ENCODE measurements around the gene DOP1B. TPM values are rescaled to one million over a fixed set of nuclear protein-coding genes. Genes with fewer than 3 reads are reported as not detected.

DOP1B gene
- total and polyA plus RNA-seq, 10 of the 15 experiments (the other 5 are each of a cell fraction or from before 2014, with no cell fraction given), result 1.2 to 12.2 (median 4.3) TPM

DNA sequence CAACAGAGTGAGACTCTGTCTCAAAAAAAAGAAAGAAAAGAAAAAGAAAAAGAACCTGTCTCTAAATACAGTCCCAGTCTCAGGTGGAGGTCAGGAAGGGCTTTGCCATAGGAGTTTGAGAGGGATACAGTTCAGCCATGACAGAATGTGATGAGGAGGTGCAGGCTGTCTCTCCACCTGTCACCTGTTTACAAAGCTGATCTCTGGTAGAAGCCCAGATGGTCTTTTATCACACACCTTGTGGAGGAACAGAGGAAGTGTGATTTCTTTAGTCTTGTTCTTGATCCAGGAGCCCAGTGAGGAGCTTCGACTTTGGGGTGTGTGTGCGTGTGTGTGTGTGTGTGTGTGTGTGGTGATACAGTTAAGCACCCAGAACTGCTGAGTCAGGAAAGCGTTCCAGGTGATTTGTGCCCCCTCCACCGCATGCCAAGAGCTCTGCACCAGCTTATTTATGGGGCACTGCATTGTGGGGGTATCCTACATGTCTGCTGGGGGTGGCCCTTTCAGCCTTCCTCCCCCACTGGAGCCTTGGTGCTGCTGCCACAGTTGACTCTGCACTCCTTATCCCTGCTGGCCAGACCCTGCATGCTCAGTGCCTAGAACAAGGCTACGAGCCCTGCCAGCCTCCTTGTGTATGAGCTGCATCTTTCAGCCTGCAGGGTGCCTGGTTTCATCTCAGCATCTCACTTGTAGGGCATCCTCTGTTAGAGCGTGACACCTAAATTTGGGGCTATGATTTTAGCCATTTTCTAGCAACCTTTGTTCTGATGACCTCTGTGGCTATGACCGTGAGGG, 19.3 kb downstream of the DOP1B start (continued):
- TF ChIP-seq BCL11A (IDR thresholded peaks at IDR 0.05; ENCODE audit: low read depth, low read length) (no peak), SIN3A (IDR thresholded peaks at IDR 0.05; ENCODE audit: low read depth, low read length) (no peak), SMAD5 (IDR thresholded peaks at IDR 0.05; ENCODE audit: low read depth) (no peak)

DNA sequence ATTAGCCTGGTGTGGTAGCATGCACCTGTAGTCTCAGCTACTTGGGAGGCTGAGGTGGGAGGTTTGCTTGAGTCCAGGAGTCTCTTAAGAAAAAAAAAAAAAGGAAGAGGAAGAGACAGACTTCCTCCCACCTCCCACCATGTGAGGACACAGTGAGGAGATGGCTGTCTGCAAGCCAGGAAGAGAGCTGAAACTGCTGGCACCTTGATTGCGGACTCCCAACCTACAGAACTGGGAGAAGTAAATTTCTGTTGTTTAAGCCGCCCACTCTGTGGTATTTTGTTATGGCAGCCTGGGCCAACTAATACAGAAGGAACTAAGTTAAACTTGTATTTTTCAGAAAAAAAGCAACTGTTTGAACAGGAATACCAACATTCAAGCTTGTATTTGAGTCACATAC, 21.7 kb downstream of the DOP1B start:
- ATAC-seq (no peak), DNase-seq (ENCODE audit: low read depth, low spot score) (no peak), FAIRE-seq (no peak)
- CTCF ChIA-PET, result interaction anchor here (0.9 kb wide), 1 partner anchor 77 kb away, joined by 3 read pairs; no protein-coding TSS in a partner anchor
- BruUV-seq (replicated peaks), result no TSS peak
- Histone ChIP-seq H3K36me3 (ENCODE audit: control insufficient read depth in 2 of 2, insufficient read depth in 2 of 2, low read length in 1 of 2) (no peaks in the 10 kb centered on the region), H3K27ac (ENCODE audit: control insufficient read depth, insufficient read depth) (no peak overlapping the region), H3K9ac (ENCODE audit: control insufficient read depth, insufficient read depth, low read length) (no peak overlapping the region), H3K4me2 (ENCODE audit: control insufficient read depth, insufficient read depth) (no peak overlapping the region), H4K20me1 (ENCODE audit: control insufficient read depth, insufficient read depth) (no peaks in the 10 kb centered on the region), H3K4me3 (no peak overlapping the region), H3K27me3 (replicated peaks in 1 of 2; ENCODE audit: control insufficient read depth in 2 of 2, insufficient read depth in 2 of 2, low read length in 1 of 2) (no peaks in the 10 kb centered on the region), H3K4me1 (ENCODE audit: control insufficient read depth, insufficient read depth, low read length) (peaks cover 9% of the 10 kb centered on the region), H3K9me3 (replicated peaks; ENCODE audit: control insufficient read depth, insufficient read depth, low read length) (no peaks in the 10 kb centered on the region), H2AFZ (ENCODE audit: control insufficient read depth, low read depth, low read length) (no peak overlapping the region), H3K79me2 (ENCODE audit: control insufficient read depth, insufficient read depth, low read length) (no peaks in the 10 kb centered on the region)
- POLR2A ChIA-PET, result no interaction called here
- TF ChIP-seq SMC3 (IDR thresholded peaks at IDR 0.05; ENCODE audit: borderline replicate concordance, low read length) (no peak), NR2C2 (IDR thresholded peaks at IDR 0.05; ENCODE audit: borderline replicate concordance, control insufficient read depth, insufficient read length, low read depth) (no peak), ESRRA (IDR thresholded peaks at IDR 0.05; ENCODE audit: low read length) (no peak), MYB (IDR thresholded peaks at IDR 0.05; ENCODE audit: borderline replicate concordance, low read depth, low read length) (no peak), SMAD1 (IDR thresholded peaks at IDR 0.05; ENCODE audit: low read depth, partially characterized antibody) (no peak), SREBF1 (IDR thresholded peaks at IDR 0.05; ENCODE audit: low read length) (no peak), TARDBP (IDR thresholded peaks at IDR 0.05; ENCODE audit: borderline replicate concordance) (no peak), SMARCA5 (IDR thresholded peaks at IDR 0.05) (no peak), DPF2 (IDR thresholded peaks at IDR 0.05) (no peak), CREM (IDR thresholded peaks at IDR 0.05; ENCODE audit: low read depth) (no peak), CBX5 (IDR thresholded peaks at IDR 0.05; ENCODE audit: low read depth) (no peak), SP1 (IDR thresholded peaks at IDR 0.05; ENCODE audit: low read depth, low read length) (no peak)
- TF ChIP-seq, protein P1, sequence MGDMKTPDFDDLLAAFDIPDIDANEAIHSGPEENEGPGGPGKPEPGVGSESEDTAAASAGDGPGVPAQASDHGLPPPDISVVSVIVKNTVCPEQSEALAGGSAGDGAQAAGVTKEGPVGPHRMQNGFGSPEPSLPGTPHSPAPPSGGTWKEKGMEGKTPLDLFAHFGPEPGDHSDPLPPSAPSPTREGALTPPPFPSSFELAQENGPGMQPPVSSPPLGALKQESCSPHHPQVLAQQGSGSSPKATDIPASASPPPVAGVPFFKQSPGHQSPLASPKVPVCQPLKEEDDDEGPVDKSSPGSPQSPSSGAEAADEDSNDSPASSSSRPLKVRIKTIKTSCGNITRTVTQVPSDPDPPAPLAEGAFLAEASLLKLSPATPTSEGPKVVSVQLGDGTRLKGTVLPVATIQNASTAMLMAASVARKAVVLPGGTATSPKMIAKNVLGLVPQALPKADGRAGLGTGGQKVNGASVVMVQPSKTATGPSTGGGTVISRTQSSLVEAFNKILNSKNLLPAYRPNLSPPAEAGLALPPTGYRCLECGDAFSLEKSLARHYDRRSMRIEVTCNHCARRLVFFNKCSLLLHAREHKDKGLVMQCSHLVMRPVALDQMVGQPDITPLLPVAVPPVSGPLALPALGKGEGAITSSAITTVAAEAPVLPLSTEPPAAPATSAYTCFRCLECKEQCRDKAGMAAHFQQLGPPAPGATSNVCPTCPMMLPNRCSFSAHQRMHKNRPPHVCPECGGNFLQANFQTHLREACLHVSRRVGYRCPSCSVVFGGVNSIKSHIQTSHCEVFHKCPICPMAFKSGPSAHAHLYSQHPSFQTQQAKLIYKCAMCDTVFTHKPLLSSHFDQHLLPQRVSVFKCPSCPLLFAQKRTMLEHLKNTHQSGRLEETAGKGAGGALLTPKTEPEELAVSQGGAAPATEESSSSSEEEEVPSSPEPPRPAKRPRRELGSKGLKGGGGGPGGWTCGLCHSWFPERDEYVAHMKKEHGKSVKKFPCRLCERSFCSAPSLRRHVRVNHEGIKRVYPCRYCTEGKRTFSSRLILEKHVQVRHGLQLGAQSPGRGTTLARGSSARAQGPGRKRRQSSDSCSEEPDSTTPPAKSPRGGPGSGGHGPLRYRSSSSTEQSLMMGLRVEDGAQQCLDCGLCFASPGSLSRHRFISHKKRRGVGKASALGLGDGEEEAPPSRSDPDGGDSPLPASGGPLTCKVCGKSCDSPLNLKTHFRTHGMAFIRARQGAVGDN (IDR thresholded peaks at IDR 0.05), result no peak
- TF ChIP-seq, protein P2, sequence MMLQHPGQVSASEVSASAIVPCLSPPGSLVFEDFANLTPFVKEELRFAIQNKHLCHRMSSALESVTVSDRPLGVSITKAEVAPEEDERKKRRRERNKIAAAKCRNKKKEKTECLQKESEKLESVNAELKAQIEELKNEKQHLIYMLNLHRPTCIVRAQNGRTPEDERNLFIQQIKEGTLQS (IDR thresholded peaks at IDR 0.05; ENCODE audit: borderline replicate concordance, extremely low read depth, low read depth, low read length), result no peak
- TF ChIP-seq, protein P3, sequence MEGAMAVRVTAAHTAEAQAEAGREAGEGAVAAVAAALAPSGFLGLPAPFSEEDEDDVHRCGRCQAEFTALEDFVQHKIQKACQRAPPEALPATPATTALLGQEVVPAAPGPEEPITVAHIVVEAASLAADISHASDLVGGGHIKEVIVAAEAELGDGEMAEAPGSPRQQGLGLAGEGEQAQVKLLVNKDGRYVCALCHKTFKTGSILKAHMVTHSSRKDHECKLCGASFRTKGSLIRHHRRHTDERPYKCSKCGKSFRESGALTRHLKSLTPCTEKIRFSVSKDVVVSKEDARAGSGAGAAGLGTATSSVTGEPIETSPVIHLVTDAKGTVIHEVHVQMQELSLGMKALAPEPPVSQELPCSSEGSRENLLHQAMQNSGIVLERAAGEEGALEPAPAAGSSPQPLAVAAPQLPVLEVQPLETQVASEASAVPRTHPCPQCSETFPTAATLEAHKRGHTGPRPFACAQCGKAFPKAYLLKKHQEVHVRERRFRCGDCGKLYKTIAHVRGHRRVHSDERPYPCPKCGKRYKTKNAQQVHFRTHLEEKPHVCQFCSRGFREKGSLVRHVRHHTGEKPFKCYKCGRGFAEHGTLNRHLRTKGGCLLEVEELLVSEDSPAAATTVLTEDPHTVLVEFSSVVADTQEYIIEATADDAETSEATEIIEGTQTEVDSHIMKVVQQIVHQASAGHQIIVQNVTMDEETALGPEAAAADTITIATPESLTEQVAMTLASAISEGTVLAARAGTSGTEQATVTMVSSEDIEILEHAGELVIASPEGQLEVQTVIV (IDR thresholded peaks at IDR 0.05; ENCODE audit: borderline replicate concordance, partially characterized antibody), result no peak
- intact Hi-C loops (cut with micrococcal nuclease; ENCODE audit: unreplicated experiment) (no loop called here), in situ Hi-C loops (cut with MboI) (no loop called here)
- RAD21 ChIA-PET (ENCODE audit: unreplicated experiment), result no interaction called here
- SMC1A ChIA-PET (ENCODE audit: uncharacterized antibody, unreplicated experiment), result interaction anchor here (1.6 kb wide), 1 partner anchor 29 kb away, joined by 3 read pairs; no protein-coding TSS in a partner anchor
- WGBS (ENCODE audit: insufficient coverage, insufficient replicate concordance, low lambda C conversion rate, missing lambda C conversion rate), result 100% methylated on average over 2 of the region's 2 CpGs
